ENCODE results near the gene TMEM74B. TPM values are rescaled to one million over a fixed set of nuclear protein-coding genes. Genes with fewer than 3 reads are reported as not detected.

The TMEM74B gene
- total and polyA plus RNA-seq, 2 donors (not counting 1 experiment from before 2014, with no cell fraction given): 0.42 to 1.4 TPM

DNA sequence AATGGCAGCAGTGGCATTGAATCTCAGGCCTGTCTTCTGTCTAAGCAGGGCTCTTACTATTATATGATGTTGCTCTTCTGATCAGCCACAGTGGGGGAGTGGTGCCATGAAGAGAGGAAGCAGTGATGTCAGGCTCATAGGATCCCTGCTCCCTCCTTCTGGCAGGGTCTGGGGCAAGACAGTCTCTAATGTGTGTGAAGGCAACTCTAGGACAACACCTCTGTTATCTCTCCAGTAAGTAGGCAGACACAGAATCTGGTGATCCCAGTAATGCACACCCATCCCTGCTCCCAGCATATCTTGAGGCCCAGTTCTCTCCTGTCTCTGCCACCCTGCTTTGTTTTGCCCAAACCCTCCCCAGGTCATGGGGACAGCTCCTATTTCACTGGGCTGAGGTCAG lies 27.2 kb upstream of the TMEM74B start:
- CTCF ChIA-PET: interaction anchor here (0.9 to 2.5 kb wide), 5 partner anchors 12 to 254 kb away, joined by 3 to 8 read pairs (median 4); no protein-coding TSS in a partner anchor
- DNase-seq: no peak
- H4K20me1 ChIP-seq (ENCODE audit: control insufficient read depth, insufficient read depth, low read length, poor library complexity, severe bottlenecking): no peaks in the 10 kb centered on the region
- intact Hi-C loops (cut with micrococcal nuclease): loop anchor here (5.0 kb wide), 1 partner anchor 255 kb away; no protein-coding TSS in a partner anchor
- peaks cover 46% of the 10 kb centered on the region for H3K27me3 Mint-ChIP-seq
- no peak overlapping the region for H3K4me2 ChIP-seq (replicated peaks; ENCODE audit: low read depth, low read length, poor library complexity, severe bottlenecking)
- ATAC-seq (ENCODE audit: low read depth): no peak
- peaks cover 0 to 15% (median 11%) of the 10 kb centered on the region in 4 experiments for H3K27me3 ChIP-seq (replicated peaks in 1 of 4; ENCODE audit: control extremely low read depth in 1 of 4, control insufficient read depth in 3 of 4, insufficient read depth in 4 of 4, low read length in 3 of 4)
- no peak overlapping the region for H2AFZ ChIP-seq (ENCODE audit: insufficient read depth, low read depth, low read length, poor library complexity, severe bottlenecking)
- H3K36me3 ChIP-seq (replicated peaks in 1 of 2; ENCODE audit: control extremely low read depth in 1 of 2, control insufficient read depth in 1 of 2, extremely low read depth in 1 of 2, insufficient read depth in 2 of 2, low read length in 1 of 2): no peaks in the 10 kb centered on the region
- H3K27ac Mint-ChIP-seq: no peak overlapping the region
- peaks cover 3% of the 10 kb centered on the region for H3K4me1 Mint-ChIP-seq
- H3K9me3 ChIP-seq (ENCODE audit: control extremely low read depth in 1 of 3, control insufficient read depth in 2 of 3, insufficient read depth in 1 of 3, low read length in 2 of 3): no peaks in the 10 kb centered on the region
- H3K27ac ChIP-seq (ENCODE audit: low read length in 2 of 2): no peak overlapping the region
- H3K79me2 ChIP-seq (ENCODE audit: control insufficient read depth, insufficient read depth, low read length): no peaks in the 10 kb centered on the region
- no peak overlapping the region for H3K4me3 ChIP-seq (ENCODE audit: control extremely low read depth in 1 of 5, extremely low read depth in 1 of 5, insufficient read depth in 1 of 5, low read depth in 2 of 5, low read length in 4 of 5)
- no peak overlapping the region for H3K9ac ChIP-seq (ENCODE audit: low read length)
- H3K9me3 Mint-ChIP-seq (ENCODE audit: insufficient read depth): no peaks in the 10 kb centered on the region
- H3K4me3 Mint-ChIP-seq: no peak overlapping the region
- H3K4me1 ChIP-seq (ENCODE audit: control insufficient read depth in 2 of 2, insufficient read depth in 2 of 2, low read length in 2 of 2): peaks cover 0 to 3% of the 10 kb centered on the region in 2 donors
- POLR2A ChIA-PET: no interaction called here
- TF ChIP-seq EZH2 (IDR thresholded peaks at IDR 0.05; ENCODE audit: borderline replicate concordance, insufficient read depth, low read depth, low read length, poor library complexity, severe bottlenecking) (no peak), CTCF (IDR thresholded peaks at IDR 0.05) (no peak)

- Mint-ChIP-seq H3K27ac (no peak overlapping the region), H3K27me3 (peaks cover 39% of the 10 kb centered on the region)
Observed at GRCh38 chr20:1210501-1210900, 25.7 kb upstream of the TMEM74B start.

More at GRCh38 chr20:1210501-1210900, 25.7 kb upstream of the TMEM74B start:
- peaks cover 0 to 3% of the 10 kb centered on the region in 2 donors for H3K4me1 ChIP-seq (ENCODE audit: control insufficient read depth in 2 of 2, insufficient read depth in 2 of 2, low read length in 2 of 2)
- H3K79me2 ChIP-seq (ENCODE audit: control insufficient read depth, insufficient read depth, low read length): no peaks in the 10 kb centered on the region
- WGBS (ENCODE audit: insufficient coverage): no CpG with 5 or more reads among the region's 1 CpG
- H3K27me3 ChIP-seq (replicated peaks in 1 of 4; ENCODE audit: control extremely low read depth in 1 of 4, control insufficient read depth in 3 of 4, insufficient read depth in 4 of 4, low read length in 3 of 4): peaks cover 0 to 15% (median 11%) of the 10 kb centered on the region in 4 experiments
- H3K36me3 ChIP-seq (replicated peaks in 1 of 2; ENCODE audit: control extremely low read depth in 1 of 2, control insufficient read depth in 1 of 2, extremely low read depth in 1 of 2, insufficient read depth in 2 of 2, low read length in 1 of 2): no peaks in the 10 kb centered on the region
- ChIA-PET CTCF (no interaction called here), POLR2A (no interaction called here)
- no peak for TF ChIP-seq EZH2 (IDR thresholded peaks at IDR 0.05; ENCODE audit: borderline replicate concordance, insufficient read depth, low read depth, low read length, poor library complexity, severe bottlenecking)
- no peak for TF ChIP-seq CTCF (IDR thresholded peaks at IDR 0.05)
- Mint-ChIP-seq H3K4me1 (peaks cover 3% of the 10 kb centered on the region), H3K9me3 (ENCODE audit: insufficient read depth) (no peaks in the 10 kb centered on the region), H3K4me3 (no peak overlapping the region)
- H4K20me1 ChIP-seq (ENCODE audit: control insufficient read depth, insufficient read depth, low read length, poor library complexity, severe bottlenecking): no peaks in the 10 kb centered on the region
- no peak overlapping the region for H3K9ac ChIP-seq (ENCODE audit: low read length)
- no peak overlapping the region for H3K27ac ChIP-seq (ENCODE audit: low read length in 2 of 2)
- no peak for DNase-seq
- H2AFZ ChIP-seq (ENCODE audit: insufficient read depth, low read depth, low read length, poor library complexity, severe bottlenecking): no peak overlapping the region
- intact Hi-C loops (cut with micrococcal nuclease): loop anchor here (5.0 kb wide), 1 partner anchor 253 kb away; no protein-coding TSS in a partner anchor
- no peak for ATAC-seq (ENCODE audit: low read depth)
- no peak overlapping the region for H3K4me3 ChIP-seq (ENCODE audit: control extremely low read depth in 1 of 5, extremely low read depth in 1 of 5, insufficient read depth in 1 of 5, low read depth in 2 of 5, low read length in 4 of 5)
- H3K9me3 ChIP-seq (ENCODE audit: control extremely low read depth in 1 of 3, control insufficient read depth in 2 of 3, insufficient read depth in 1 of 3, low read length in 2 of 3): no peaks in the 10 kb centered on the region
- no peak overlapping the region for H3K4me2 ChIP-seq (replicated peaks; ENCODE audit: low read depth, low read length, poor library complexity, severe bottlenecking)
